G401 (cell line): ENCODE measurements around the gene SLC38A6. TPM values are rescaled to one million over a fixed set of nuclear protein-coding genes. Genes with fewer than 3 reads are reported as not detected.

Experiments used
- DNase-seq: peaks from one replicate; pipeline ENCODE4 v3.0.0-alpha.2; 2015; ENCODE audit warnings: low spot score
- in situ Hi-C: cut with HindIII; loops from 2 replicates; pipeline ENCODE4 v1.10.0; 2016; ENCODE audit warnings: low sequenced_read_pairs, mixed read lengths
- total RNA-seq: library from RNA; depleted of rRNA; stranded (reverse); fragments of >200 nt; shearing (Covaris generic); gene quantifications from 2 replicates; pipeline ENCODE4 v1.2.3, GENCODE V29; 2014

The SLC38A6 gene
- total RNA-seq, 1 experiment from 2014 or later, result 43.1 TPM

- no peak for DNase-seq
- in situ Hi-C loops, result no loop called here
These were observed 6.9 kb upstream of the SLC38A6 start for GRCh38 chr14:60974090-60974651.

- in situ Hi-C loops, result no loop called here
- DNase-seq, result peak; percentile 21
These were observed 5.5 kb upstream of the SLC38A6 start for GRCh38 chr14:60975551-60975950.

GRCh38 chr14:60977847-60978246 is 3.2 kb upstream of the SLC38A6 start:
- in situ Hi-C loops, result no loop called here
- DNase-seq, result no peak

GRCh38 chr14:60981633-60982455 is 799 bp downstream of the SLC38A6 start:
- peak; percentile 20 for DNase-seq
- in situ Hi-C loops, result no loop called here

GRCh38 chr14:60984196-60984595 is 3.2 kb downstream of the SLC38A6 start:
- in situ Hi-C loops, result no loop called here
- no peak for DNase-seq

- in situ Hi-C loops, result no loop called here
- DNase-seq, result no peak
These were observed 5.5 kb downstream of the SLC38A6 start for GRCh38 chr14:60986500-60986899.

- no peak for DNase-seq
- in situ Hi-C loops, result no loop called here
These were observed 8.6 kb downstream of the SLC38A6 start for GRCh38 chr14:60989599-60989998.

- DNase-seq, result no peak
- in situ Hi-C loops, result no loop called here
These were observed 17.6 kb downstream of the SLC38A6 start for GRCh38 chr14:60998617-60999016.

- in situ Hi-C loops, result no loop called here
- DNase-seq, result no peak
These were observed 18.5 kb downstream of the SLC38A6 start for GRCh38 chr14:60999536-60999935.

- in situ Hi-C loops, result no loop called here
- DNase-seq, result no peak
These were observed 22.5 kb downstream of the SLC38A6 start for GRCh38 chr14:61003571-61003970.

- in situ Hi-C loops, result no loop called here
- no peak for DNase-seq
These were observed 38.5 kb downstream of the SLC38A6 start for GRCh38 chr14:61019537-61019936.

- in situ Hi-C loops, result loop anchor here (10.0 kb wide), 1 partner anchor 371 kb away; no protein-coding TSS in a partner anchor
- peak; percentile 78 for DNase-seq
These were observed 44.5 kb downstream of the SLC38A6 start for GRCh38 chr14:61025251-61026223.

GRCh38 chr14:61026526-61026925 is 45.5 kb downstream of the SLC38A6 start:
- no peak for DNase-seq
- in situ Hi-C loops, result loop anchor here (10.0 kb wide), 1 partner anchor 372 kb away; no protein-coding TSS in a partner anchor

- in situ Hi-C loops, result no loop called here
- no peak for DNase-seq
These were observed 50.0 kb downstream of the SLC38A6 start for GRCh38 chr14:61031026-61031425.

GRCh38 chr14:61033054-61033453 is 52.0 kb downstream of the SLC38A6 start:
- in situ Hi-C loops, result no loop called here
- no peak for DNase-seq

GRCh38 chr14:61033855-61034254 is 52.8 kb downstream of the SLC38A6 start:
- in situ Hi-C loops, result no loop called here
- no peak for DNase-seq

- peak; percentile 50 for DNase-seq
- in situ Hi-C loops, result no loop called here
These were observed 53.5 kb downstream of the SLC38A6 start for GRCh38 chr14:61034416-61035120.

GRCh38 chr14:61037215-61037614 is 56.2 kb downstream of the SLC38A6 start:
- DNase-seq, result no peak
- in situ Hi-C loops, result no loop called here

- in situ Hi-C loops, result no loop called here
- DNase-seq, result no peak
These were observed 60.7 kb downstream of the SLC38A6 start for GRCh38 chr14:61041704-61042103.
